Lower leg skin (tissue), 3 donors: ENCODE results near the gene LRIT1.

ENCODE experiments used
- CTCF ChIP-seq, 3 donors: fragments of 450-650 bp; IDR thresholded peaks; one replicate each; pipeline ENCODE4 v1.5.1; 2016; ENCODE audit warnings: antibody characterized with exemption in 3 of 3, mild to moderate bottlenecking in 3 of 3, moderate library complexity in 2 of 3
- POLR2A ChIP-seq, 2 donors: fragments of 450-650 bp; IDR thresholded peaks; one replicate each; pipeline ENCODE4 v1.6.1; 2016 to 2017; ENCODE audit warnings: antibody characterized with exemption in 2 of 2, mild to moderate bottlenecking in 1 of 2, moderate library complexity in 1 of 2

- TF ChIP-seq POLR2A (IDR thresholded peaks at IDR 0.05) (no peak), CTCF (IDR thresholded peaks at IDR 0.05) (no peak)
Measured at GRCh38 chr10:84241185-84241790, at the start of gene LRIT1.
